Hematopoietic multipotent progenitor cell treated with erythropoietin and hydrocortisone succinate and interleukin-3 and kit ligand, for 4 days (in vitro differentiated cells): ENCODE measurements around the gene IP6K3.

Experiments
- DNase-seq: peaks from one replicate; pipeline ENCODE4 v3.0.0-alpha.2; 2015

IP6K3 gene

DNA sequence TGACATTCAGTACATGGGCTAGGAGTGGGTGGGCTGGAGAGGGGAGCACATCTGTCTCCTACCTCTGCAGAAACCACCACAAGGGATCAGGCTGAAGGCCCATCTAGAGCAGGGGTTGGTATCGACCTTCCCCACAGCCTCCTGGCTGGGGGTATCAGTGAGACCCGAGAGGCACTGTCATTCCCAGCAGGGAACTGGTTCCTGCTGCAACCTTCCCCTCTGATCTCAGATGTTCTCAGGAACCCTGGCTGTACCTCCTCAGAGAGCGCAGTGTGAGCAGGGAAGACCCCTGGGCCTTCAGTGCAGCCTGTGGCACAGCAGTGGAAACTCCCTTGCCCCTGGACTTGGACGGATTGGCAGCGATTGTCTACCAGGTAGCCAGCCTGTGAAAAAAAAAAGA is 7.8 kb downstream of the IP6K3 start:
- DNase-seq: no peak

DNA sequence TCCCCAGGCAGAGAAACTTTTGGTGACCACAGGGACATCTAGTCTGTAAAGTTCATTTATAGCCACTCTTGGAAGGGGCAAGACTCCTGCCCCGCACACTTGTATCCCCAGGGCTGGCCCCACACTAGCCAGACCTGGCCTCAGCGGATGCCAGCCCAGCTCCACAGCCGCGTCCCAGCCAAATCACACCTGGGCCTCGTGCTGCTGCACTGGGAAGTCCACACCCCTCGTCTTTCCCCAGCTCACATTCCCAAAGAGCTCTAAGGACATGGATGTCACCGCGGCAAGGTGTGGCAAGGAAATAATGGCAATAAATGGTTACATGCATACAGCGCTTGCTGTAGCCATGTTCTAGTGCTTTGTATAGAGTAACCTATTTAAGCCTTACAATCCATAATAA is 8.6 kb downstream of the IP6K3 start:
- no peak for DNase-seq

DNA sequence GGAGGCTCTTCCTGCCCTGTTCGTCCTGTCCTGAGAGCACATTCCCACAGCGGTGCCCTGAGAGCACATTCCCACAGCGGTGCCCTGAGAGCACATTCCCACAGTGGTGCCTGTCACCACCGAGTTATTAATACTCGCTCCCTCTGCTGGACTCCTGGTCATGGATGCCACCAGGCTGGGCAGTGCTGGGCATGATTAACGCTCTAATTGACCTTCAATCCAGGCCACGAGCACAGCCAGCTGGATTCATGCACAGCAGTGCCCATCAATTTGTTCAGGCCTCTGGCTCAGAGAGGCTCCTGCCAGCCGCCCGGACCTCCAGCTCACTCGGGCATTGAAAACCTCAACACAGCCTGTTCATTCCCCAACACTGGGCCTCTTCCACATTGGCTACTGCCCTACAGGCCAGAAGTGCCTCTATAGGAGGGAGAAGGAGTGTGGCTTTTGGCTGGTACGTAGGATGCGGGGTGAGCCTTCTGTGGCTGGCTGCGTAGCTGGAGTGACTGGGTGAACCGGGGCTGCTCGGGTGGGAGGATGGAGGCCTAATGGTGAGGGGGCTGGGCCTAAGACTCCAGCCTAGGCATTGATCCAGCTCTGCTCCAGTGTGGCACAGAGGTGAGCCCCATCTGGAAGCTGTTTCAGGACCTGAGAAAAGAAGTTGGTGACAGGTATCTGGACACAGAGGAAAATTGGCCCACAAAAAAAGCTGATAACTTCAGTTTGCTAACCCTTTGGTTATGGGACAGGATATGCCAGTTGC is 9.3 kb downstream of the IP6K3 start:
- DNase-seq: no peak

GRCh38 chr6:33735216-33735615 is 11.5 kb downstream of the IP6K3 start:
- DNase-seq: no peak

DNA sequence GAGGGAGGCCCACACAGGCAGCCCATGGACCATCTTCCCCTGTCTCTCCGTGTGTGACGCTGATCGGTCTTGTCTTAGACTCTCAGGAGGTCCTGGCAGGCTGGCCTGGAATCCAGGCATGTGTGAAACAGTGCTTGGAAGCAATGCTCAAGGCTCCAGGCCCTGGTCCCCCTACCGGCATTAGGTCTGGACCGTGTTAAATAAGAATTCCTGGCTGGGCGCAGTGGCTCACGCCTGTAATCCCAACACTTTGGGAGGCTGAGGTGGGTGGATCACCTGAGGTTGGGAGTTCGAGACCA is 13.0 kb downstream of the IP6K3 start:
- no peak for DNase-seq

DNA sequence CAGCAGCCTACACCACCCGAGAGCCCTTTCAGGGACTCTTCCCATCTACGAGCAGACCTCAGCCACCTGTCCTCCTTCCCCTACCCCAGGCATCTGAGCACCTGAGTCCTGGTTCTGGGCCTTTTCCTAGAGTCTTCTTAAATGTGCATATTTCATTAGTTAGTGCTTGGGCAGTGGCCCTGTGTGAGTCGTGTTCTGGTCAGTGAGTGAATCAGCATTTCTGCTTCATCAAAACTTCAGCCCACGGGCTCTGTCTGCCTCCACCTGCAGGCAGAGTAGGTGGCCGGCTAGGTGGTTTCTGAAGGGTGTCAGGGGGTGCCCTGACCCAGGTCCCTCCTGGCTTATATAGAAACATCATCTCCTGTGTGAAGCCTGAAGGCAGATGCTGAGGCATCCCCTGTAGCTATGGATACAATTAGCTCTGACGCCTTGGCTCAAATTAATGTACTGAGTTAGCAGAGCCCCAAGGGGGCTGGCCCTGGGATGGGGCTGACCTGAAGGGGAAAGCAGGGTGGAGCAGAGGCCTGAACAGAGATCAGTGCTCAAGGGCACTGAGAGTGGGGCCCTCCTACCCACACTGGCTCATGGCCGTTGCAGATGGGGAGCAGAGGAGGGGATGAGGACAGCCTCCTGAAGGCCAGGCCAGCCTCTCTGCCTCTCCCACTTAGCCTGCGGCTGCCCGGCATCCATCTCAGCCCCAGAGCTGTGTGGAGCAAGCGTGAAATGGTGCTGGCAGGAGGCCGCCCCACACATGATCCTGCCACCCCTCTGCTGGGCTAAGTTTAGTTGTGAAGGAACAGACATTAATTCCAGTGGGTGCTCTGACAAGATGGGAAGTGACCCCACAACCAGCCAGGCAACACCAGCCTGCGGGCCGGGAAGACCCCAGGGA is 13.6 kb downstream of the IP6K3 start:
- DNase-seq: no peak

DNA sequence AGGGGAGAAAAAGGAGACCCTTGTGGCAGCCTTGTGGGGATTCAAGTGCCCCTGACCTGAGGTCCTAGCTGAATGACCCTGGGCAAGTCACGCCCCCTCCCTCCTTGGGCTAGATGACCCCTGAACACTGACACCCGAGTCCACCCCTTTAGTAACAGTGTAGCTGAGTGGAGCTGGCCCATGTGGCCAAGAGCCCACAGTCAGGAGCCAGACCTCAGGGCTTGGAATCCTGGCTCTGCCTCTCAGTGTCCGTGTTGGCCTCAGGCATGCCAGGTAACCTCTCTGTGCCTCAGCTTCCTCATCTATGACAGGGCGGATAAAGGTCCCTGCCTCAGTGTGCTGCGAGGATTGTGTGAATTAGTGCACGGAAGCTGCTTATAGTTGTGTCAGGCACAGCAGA is 14.3 kb downstream of the IP6K3 start:
- DNase-seq: no peak

DNA sequence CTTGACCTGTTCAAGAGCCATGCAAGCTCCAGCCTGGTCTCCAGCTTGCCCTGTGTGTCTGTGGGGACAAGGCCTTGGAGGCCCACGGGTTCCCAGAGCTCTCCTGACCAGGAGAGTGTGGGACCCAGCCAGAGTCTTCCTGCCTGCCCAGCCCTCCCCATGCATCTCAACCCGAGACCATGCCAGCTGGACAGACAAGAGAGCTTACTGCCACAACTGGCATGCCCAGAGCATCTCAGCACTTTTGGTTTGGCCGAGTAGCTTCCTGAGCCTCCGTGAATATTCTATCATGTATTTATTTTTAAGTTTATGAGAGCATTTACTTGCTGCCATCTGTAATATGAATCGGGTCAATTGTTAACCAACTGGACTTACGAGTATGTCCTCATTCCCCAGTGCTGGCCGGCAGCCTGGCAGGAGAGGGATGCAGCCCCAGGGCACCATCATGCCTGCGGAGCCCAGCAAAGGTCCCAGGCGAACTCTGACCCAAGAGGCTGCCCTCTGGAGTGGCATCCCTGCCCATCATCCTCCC is 14.9 kb downstream of the IP6K3 start:
- no peak for DNase-seq

GRCh38 chr6:33731035-33731434 is 15.7 kb downstream of the IP6K3 start:
- DNase-seq: no peak

GRCh38 chr6:33730611-33731010 is 16.1 kb downstream of the IP6K3 start:
- DNase-seq: no peak

DNA sequence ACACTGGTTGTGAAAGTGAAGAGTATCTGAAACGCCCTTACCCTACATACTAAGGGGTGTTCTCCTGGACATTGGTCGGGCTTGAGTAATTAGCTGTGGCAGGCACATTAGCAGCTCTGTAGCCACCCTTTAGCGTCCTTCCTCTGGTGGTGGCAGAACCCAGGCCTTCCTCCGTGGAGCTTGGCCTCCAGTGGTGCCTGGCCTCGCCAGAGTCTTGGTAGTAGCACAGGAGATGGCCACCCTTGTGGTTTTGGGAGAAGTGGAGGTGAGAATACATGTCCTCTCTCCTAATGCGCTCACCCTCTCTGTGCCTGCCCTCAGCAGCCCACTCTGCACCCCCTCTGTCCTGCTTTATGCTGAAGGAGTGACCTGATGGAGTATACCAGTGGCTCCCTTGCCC is 17.6 kb downstream of the IP6K3 start:
- no peak for DNase-seq

DNA sequence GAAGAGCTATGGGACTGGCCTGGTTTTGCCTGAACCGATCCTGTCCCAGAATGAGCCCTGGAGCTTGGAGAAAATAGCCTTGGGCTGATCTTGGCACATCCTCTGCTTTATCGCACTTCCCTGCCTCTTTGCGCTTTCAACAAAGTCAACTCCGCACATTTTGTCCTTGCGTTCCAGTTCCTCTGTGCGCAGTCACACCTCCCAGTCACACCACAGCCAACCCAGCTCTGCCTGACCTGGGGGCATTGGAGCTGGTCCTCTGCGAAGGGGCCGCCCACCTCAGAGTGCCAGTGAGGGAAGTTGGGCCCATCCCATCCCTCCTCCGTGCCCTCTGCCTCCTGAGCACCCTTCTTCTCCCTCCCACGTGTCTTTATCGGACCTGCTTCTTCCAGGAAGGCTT is 18.3 kb downstream of the IP6K3 start:
- no peak for DNase-seq

DNA sequence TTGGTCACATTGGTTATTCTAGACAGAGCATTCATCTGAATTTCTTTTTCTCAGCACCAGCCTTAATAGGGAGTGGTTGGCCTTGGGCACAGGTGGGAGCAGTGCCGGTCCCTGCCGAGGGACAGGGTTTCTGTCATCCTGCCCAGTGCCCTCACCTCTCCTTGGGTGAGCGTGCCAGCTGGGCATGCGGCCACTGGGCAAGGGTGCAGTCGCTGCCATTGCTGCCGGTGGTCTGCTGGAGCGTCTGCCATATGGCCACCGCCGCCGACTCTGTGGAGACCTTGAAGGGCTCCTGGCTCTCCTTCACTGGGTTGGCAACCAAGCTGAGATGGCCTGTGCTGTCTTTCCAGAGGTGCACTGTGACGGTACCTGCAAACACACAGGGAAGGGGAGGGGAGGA is 18.8 kb downstream of the IP6K3 start:
- no peak for DNase-seq

DNA sequence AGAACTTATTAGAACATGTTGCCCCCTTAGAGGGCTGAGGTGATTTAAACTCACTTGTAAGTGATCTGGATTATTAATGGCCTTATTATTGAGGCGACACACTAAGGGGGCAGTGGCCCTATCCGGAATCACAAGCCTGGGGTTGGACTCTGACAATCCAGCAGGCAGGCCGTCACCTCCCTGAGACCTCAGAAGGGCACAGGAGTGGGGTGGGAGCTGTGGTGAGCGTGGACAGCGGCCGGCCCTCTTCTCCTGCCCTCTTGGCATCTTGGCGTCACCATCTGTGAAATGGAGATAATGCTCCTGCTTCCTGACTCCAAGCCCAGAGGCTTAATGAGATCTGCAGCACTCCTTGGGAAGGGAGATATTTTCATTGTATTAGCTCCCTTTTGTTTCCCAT is 19.6 kb downstream of the IP6K3 start:
- no peak for DNase-seq

DNA sequence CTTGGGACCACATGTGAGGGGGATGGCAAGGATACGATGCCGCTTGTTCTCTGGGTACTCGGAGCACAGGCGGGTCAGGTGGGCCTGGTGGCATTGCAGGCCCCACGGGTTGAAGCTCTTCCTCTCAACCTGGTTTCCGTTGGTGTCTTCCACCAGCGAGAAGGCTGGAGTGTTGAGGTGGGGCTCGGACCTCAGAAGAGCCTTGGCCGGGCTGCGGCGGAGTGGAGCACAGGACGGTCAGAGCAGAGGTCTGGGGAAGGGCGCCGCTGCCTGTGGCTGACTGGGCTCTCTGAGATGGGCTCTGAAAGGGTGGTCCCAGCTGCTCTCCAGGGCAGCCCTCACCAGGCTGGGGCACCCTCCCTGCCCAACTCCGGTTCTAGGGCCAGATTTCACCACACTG is 20.0 kb downstream of the IP6K3 start:
- DNase-seq: no peak

DNA sequence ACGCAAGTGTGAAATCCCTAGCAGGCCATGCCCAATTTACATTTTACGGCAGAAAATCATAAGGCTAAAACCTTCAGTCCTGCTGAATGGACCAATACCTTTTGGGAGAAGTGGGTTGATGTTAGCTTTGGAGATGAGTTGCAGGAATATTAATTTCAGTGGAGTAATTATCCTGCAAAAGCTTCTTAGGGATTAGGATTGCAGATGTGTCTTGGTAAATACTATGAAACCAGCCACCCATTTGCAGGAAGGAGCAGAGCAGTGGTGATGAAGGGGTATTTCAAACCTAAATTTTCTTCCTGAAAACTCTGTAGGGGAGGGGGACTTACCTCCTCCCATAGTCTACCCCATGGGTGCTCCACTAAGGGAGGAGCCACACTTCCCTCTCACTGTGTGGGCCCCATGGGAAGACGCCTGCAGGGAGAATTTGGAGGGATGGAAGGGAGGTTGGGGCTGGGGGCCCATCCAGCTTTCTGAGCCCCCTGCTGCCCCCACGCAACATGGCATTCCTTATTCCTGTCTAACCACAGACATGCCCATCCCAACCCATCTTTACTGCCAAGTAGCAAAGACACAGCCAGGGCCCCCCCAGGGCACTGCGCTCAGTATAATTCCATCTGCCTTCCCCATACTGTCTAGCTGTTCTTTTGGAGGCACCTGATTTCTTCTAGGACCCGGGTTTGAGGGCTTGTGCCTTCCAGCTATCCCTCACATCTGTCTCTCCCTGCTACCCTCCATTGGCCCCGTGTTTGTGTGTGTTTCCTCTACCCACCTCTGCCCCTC is 20.6 kb downstream of the IP6K3 start:
- DNase-seq: no peak

DNA sequence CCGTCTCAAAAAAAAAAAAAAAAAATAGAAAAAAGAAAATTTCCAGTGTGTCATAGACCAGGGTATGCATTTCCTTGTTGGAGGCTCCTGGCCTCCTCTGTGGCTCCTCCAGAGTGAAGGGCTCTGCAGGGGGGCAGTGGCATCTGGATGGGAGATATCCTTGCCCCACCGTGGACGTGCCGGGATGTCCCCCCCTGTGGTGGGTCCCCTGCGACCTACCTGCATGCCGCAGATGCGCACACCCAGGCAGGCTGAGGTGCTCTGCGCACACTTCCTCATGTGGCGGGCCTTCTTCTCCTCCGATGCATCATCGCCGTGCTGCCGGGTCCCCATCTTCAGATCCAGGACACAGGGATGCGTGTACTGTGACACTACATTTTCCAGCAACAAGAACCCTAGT is 21.5 kb downstream of the IP6K3 start:
- no peak for DNase-seq

DNA sequence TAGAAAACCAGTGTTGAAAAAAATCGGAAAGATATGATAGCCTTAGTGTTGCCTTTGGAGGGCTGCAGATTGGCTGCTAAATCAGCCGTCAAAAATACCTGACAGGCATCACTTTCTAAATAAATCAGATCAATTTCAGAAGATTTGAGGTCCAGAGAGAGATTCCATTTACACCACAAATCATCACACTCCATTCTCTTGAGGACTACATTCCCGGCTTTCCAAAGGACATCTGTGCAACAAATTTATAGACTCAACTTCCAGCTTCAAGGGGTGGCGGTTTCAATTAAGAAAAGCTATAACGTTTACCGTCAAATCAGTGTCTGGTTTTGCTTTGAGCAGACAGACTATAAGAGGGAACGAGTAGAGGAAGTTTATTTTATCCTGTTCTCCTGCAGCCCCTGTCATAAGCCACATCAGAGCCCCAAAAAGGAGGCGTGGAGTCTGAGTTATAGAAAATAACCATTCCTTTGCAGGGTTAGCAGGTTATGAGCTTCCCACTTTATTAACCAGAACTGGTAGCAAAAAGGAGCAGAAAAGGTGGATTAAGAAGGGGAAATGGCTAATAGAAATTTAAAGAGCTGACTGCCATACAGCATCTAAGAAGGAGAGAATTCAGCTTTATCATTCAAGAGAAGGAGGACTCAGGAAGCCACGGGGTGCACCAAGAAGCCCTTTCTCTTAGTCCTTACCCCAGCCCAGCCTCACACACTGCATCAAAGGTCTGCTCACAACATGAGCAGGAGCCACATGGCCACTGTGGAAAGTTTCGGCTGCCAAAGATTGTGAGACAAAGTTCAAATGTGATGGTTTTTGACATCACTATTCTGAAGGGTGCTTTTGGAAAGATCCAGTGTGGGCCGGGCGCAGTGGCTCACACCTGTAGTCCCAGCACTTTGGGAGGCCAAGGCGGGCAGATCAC is 22.3 kb downstream of the IP6K3 start:
- no peak for DNase-seq

GRCh38 chr6:33723371-33724085 is 23.2 kb downstream of the IP6K3 start:
- DNase-seq: no peak

DNA sequence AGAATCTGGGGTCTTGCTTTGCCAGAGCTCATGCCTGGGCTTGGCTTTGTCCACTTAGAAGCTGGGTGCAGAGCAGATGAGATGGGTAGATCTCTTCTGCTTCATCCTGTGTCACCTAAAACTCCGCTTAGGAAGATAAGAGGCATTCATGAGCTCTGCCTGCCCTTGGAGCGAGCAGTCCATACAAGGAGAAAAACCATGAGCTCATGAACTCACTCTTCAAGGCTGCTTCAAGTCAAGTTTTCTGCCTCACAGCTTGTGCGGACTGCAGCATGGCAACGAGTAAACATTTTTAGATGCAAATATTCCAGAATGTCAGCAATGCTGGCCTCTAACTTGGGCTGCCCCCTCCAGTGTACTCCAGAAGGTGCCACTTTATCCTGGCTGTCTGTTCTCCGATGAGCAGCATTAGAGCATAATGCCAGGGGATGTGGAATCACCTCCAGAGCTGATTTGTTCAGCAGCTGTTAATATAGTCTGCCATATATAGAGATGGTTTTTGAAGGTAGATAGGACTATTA is 24.5 kb downstream of the IP6K3 start:
- no peak for DNase-seq

DNA sequence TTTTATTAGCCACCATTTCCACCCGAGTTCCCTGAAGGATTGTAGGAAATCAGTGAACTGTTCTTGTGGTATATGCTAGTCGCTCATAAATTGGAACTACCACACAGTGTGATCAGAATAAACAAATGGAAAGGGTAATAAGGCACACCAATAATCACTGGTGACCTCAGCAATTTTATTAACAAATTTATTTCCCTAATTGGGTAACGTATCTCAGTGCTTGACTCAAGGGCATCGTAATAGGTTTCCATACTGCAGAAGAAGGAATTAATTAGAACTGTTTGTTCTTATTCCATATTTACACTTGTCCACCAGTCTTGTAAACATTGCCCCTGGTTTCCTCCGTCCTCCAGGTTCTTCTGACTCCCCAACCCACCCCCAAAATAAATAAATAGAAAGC is 25.2 kb downstream of the IP6K3 start:
- DNase-seq: no peak
